IMR-90 (cell line): Measurements from ENCODE around the gene MPZL2. TPM values are rescaled to one million over a fixed set of nuclear protein-coding genes. Genes with fewer than 3 reads are reported as not detected.

Experiments used
- ATAC-seq: fragments of 200-7000 bp; cut with Tn5 transposase; 2 replicates; pipeline ENCODE4 v1.9.1; 2020; ENCODE audit warnings: low read depth, mild to moderate bottlenecking, moderate library complexity
- BruUV-seq: library from RNA; stranded (reverse); fragments of 400-500 nt; replicated peaks from 2 replicates; lab custom pipeline; 2021; lab: Mats Ljungman, UMichigan
- CTCF ChIA-PET: fragments of 300-600 bp; formaldehyde crosslinking; extraction: SDS; loops from one replicate; lab custom pipeline; 2021; ENCODE audit warnings: antibody characterized with exemption; lab: Yijun Ruan, JAX
- POLR2A ChIA-PET: fragments of 300-600 bp; sonication (Branson Sonifier 250); formaldehyde crosslinking; loops from one replicate; lab custom pipeline; 2022; ENCODE audit warnings: antibody characterized with exemption; ENCODE audit not compliant: unreplicated experiment; lab: Charles Lee
- DNase-seq: peaks from one replicate; pipeline ENCODE4 v3.0.0; 2013
- H2AFZ ChIP-seq: replicated peaks from 2 replicates; pipeline ENCODE3; 2013; ENCODE audit warnings: low read length, mild to moderate bottlenecking; ENCODE audit not compliant: poor library complexity
- H2AK5ac ChIP-seq: 2 replicates; pipeline ENCODE4 v1.6.1; 2013; ENCODE audit warnings: low read depth, low read length, inconsistent platforms
- H2AK9ac ChIP-seq: replicated peaks from 2 replicates; pipeline ENCODE3; 2013; ENCODE audit warnings: mild to moderate bottlenecking, low read depth, low read length, moderate library complexity; ENCODE audit not compliant: poor library complexity
- H2BK120ac ChIP-seq: 2 replicates; pipeline ENCODE4 v1.6.1; 2013; ENCODE audit warnings: low read depth, low read length, inconsistent platforms
- H2BK15ac ChIP-seq: 3 replicates; pipeline ENCODE4 v1.6.1; 2013; ENCODE audit warnings: low read depth, low read length, inconsistent platforms
- H2BK20ac ChIP-seq: 2 replicates; pipeline ENCODE4 v1.6.1; 2013; ENCODE audit warnings: low read depth, mild to moderate bottlenecking, inconsistent platforms, low read length, moderate library complexity
- H2BK5ac ChIP-seq: 2 replicates; pipeline ENCODE4 v1.6.1; 2013; ENCODE audit warnings: mild to moderate bottlenecking, low read depth, low read length, inconsistent platforms; ENCODE audit not compliant: poor library complexity, severe bottlenecking
- H3K14ac ChIP-seq: replicated peaks from 2 replicates; pipeline ENCODE4 v1.6.1; 2013; ENCODE audit warnings: low read depth, low read length, inconsistent platforms
- H3K18ac ChIP-seq: 2 replicates; pipeline ENCODE4 v1.6.1; 2013; ENCODE audit warnings: low read depth, low read length, control low read depth
- H3K23ac ChIP-seq: 2 replicates; pipeline ENCODE4 v1.6.1; 2013; ENCODE audit warnings: low read depth, low read length, inconsistent platforms
- H3K27ac ChIP-seq: 2 replicates; pipeline ENCODE4 v1.5.1; 2013; ENCODE audit warnings: mild to moderate bottlenecking, control low read depth, low read length; ENCODE audit not compliant: insufficient read depth
- H3K27me3 ChIP-seq: 2 replicates; pipeline ENCODE4 v1.6.1; 2013; ENCODE audit warnings: low read length; ENCODE audit not compliant: control insufficient read depth, insufficient read depth
- H3K36me3 ChIP-seq: 2 replicates; pipeline ENCODE4 v1.6.1; 2013; ENCODE audit warnings: low read length, mixed read lengths; ENCODE audit not compliant: control insufficient read depth, insufficient read depth
- H3K4ac ChIP-seq: 2 replicates; pipeline ENCODE4 v1.6.1; 2013; ENCODE audit warnings: low read depth, low read length, inconsistent platforms
- H3K4me1 ChIP-seq: 2 replicates; pipeline ENCODE4 v1.6.1; 2013; ENCODE audit warnings: low read length, mixed read lengths; ENCODE audit not compliant: control insufficient read depth, insufficient read depth
- H3K4me2 ChIP-seq: 2 replicates; pipeline ENCODE4 v1.6.1; 2013; ENCODE audit warnings: low read depth, mild to moderate bottlenecking, control low read depth, low read length, moderate library complexity
- H3K4me3 ChIP-seq: 2 replicates; pipeline ENCODE4 v1.5.1; 2013; ENCODE audit warnings: low read depth, mild to moderate bottlenecking, control low read depth, low read length, moderate library complexity; ENCODE audit not compliant: insufficient read depth
- H3K56ac ChIP-seq: 2 replicates; pipeline ENCODE4 v1.6.1; 2013; ENCODE audit warnings: low read length, inconsistent platforms; ENCODE audit not compliant: insufficient read depth; ENCODE audit errors: extremely low read depth
- H3K79me1 ChIP-seq, 2 experiments: 2 replicates each; pipeline ENCODE4 v1.6.1; 2013; ENCODE audit warnings: low read length in 2 of 2, inconsistent platforms in 1 of 2, low read depth in 1 of 2
- H3K9ac ChIP-seq: 2 replicates; pipeline ENCODE4 v1.6.1; 2013; ENCODE audit warnings: low read depth, low read length, control low read depth
- H3K9me1 ChIP-seq: 2 replicates; pipeline ENCODE4 v1.6.1; 2013; ENCODE audit warnings: low read length, inconsistent platforms; ENCODE audit not compliant: insufficient read depth
- H3K9me3 ChIP-seq: 2 replicates; pipeline ENCODE4 v1.6.1; 2013; ENCODE audit warnings: low read length; ENCODE audit not compliant: control insufficient read depth, insufficient read depth
- H4K20me1 ChIP-seq: 2 replicates; pipeline ENCODE4 v1.6.1; 2013; ENCODE audit warnings: low read length, inconsistent platforms; ENCODE audit not compliant: insufficient read depth
- H4K5ac ChIP-seq: 2 replicates; pipeline ENCODE4 v1.6.1; 2013; ENCODE audit warnings: mild to moderate bottlenecking, low read depth, low read length, control low read depth
- H4K8ac ChIP-seq, 2 experiments: 2 replicates each; pipeline ENCODE4 v1.6.1; 2013; ENCODE audit warnings: low read depth in 2 of 2, low read length in 2 of 2, control low read depth in 1 of 2, inconsistent platforms in 1 of 2
- H4K91ac ChIP-seq: 2 replicates; pipeline ENCODE4 v1.6.1; 2013; ENCODE audit warnings: low read depth, low read length, inconsistent platforms; ENCODE audit not compliant: insufficient read depth
- BHLHE40 ChIP-seq: fragments of 150-350 bp; IDR thresholded peaks from 2 replicates; pipeline ENCODE4 v1.6.1; 2016; ENCODE audit warnings: mild to moderate bottlenecking, low read depth, low read length
- CEBPB ChIP-seq: IDR thresholded peaks from 2 replicates; pipeline ENCODE4 v1.6.1; 2012; ENCODE audit warnings: low read depth, low read length, improper control_type of control experiment
- FOS ChIP-seq: fragments of 150-350 bp; IDR thresholded peaks from 2 replicates; pipeline ENCODE4 v1.6.1; 2016; ENCODE audit warnings: low read depth, low read length
- MAZ ChIP-seq: IDR thresholded peaks from 2 replicates; pipeline ENCODE4 v1.6.1; 2012; ENCODE audit warnings: low read depth, mild to moderate bottlenecking, low read length, improper control_type of control experiment, moderate library complexity, borderline replicate concordance
- MXI1 ChIP-seq: IDR thresholded peaks from 2 replicates; pipeline ENCODE4 v1.6.1; 2012; ENCODE audit warnings: low read depth, mild to moderate bottlenecking, low read length, moderate library complexity, borderline replicate concordance
- NFE2L2 ChIP-seq: fragments of 150-350 bp; IDR thresholded peaks from 2 replicates; pipeline ENCODE4 v1.6.1; 2016; ENCODE audit warnings: low read depth, mild to moderate bottlenecking, low read length
- POLR2A ChIP-seq: IDR thresholded peaks from 2 replicates; pipeline ENCODE4 v1.6.1; 2012; ENCODE audit warnings: mild to moderate bottlenecking, low read depth, low read length
- RAD21 ChIP-seq: IDR thresholded peaks from 2 replicates; pipeline ENCODE4 v1.6.1; 2012; ENCODE audit warnings: low read length, improper control_type of control experiment
- RCOR1 ChIP-seq: IDR thresholded peaks from 2 replicates; pipeline ENCODE4 v1.6.1; 2012; ENCODE audit warnings: mild to moderate bottlenecking, low read length, improper control_type of control experiment; ENCODE audit not compliant: insufficient replicate concordance
- SMC3 ChIP-seq: fragments of 150-350 bp; IDR thresholded peaks from 2 replicates; pipeline ENCODE4 v1.6.1; 2016; ENCODE audit warnings: low read depth, mild to moderate bottlenecking, antibody characterized with exemption, low read length, moderate library complexity
- WGBS, 2 experiments: methylation state at CpG; one replicate each; pipeline versions ENCODE4 v1.1.5 to v1.1.7; 2013; ENCODE audit warnings: missing lambda C conversion rate in 2 of 2; ENCODE audit not compliant: insufficient read length in 1 of 2; ENCODE audit errors: extremely low coverage in 2 of 2; 5-methylcytosine and 5-hydroxymethylcytosine counted together
- dilution Hi-C: fragments of 300-500 bp; cut with HindIII; formaldehyde crosslinking; loops from one replicate; pipeline ENCODE4 v1.14.3; 2018; ENCODE audit warnings: low sequenced_read_pairs; ENCODE audit not compliant: unreplicated experiment
- in situ Hi-C: fragments of 300-500 bp; cut with MboI; formaldehyde crosslinking; loops from 3 replicates; pipeline ENCODE4 v1.14.3; 2019; ENCODE audit warnings: low sequenced_read_pairs, inconsistent platforms, mixed read lengths
- intact Hi-C: fragments of 100-400 bp; cut with micrococcal nuclease; formaldehyde crosslinking; loops from 2 replicates; pipeline ENCODE4 v1.10.0; 2022
- polyA plus RNA-seq, 3 experiments: library from polyadenylated mRNA; depleted of rRNA; stranded (reverse); fragments of >200 nt; gene quantifications; 2 replicates each; pipeline ENCODE4 v1.2.3, GENCODE V29; 2012; ENCODE audit warnings: low replicate concordance in 1 of 3
- total RNA-seq: library from RNA; depleted of rRNA; stranded (reverse); fragments of >200 nt; gene quantifications from 2 replicates; pipeline ENCODE4 v1.2.3, GENCODE V29; 2012
- TF ChIP-seq, protein P1 (sequence below): fragments of 150-350 bp; IDR thresholded peaks from 2 replicates; pipeline ENCODE4 v1.6.1; 2017; ENCODE audit warnings: mild to moderate bottlenecking, antibody characterized with exemption, low read length, low read depth
- TF ChIP-seq, protein P2 (sequence below): conservative IDR thresholded peaks from 2 replicates; pipeline ENCODE4 v1.5.1; 2012; ENCODE audit warnings: mild to moderate bottlenecking, low read depth, low read length, improper control_type of control experiment

Gene MPZL2
- total and polyA plus RNA-seq, 2 of the 4 experiments (the other 2 are of a cell fraction), result not detected

DNA sequence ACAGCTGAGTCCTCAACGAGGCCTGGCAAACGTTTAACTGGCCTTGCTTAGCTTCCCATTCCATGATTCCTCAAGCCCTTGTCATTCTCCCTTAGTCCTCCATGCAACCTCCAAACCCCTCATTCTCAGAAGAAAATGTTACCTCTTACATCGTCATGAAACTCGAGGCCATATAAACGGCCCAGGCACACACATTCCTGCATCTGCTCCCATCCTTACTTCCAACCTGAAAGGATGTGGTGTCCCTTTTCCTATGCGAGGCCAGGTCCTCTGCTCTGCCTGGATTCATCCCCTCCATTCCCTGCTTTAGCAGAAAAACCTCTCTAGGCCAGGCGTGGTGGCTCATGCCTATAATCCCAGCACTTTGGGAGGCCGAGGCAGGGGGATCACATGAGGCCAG, 20.9 kb downstream of the MPZL2 start:
- Histone ChIP-seq H3K14ac (no peak overlapping the region), H4K5ac (no peak overlapping the region), H3K23ac (no peak overlapping the region), H2BK5ac (no peak overlapping the region), H2AK9ac (no peak overlapping the region), H2BK20ac (no peak overlapping the region), H3K4me1 (no peaks in the 10 kb centered on the region), H3K4me2 (no peak overlapping the region), H2AFZ (no peak overlapping the region), H2AK5ac (no peak overlapping the region), H2BK15ac (no peak overlapping the region), H2BK120ac (no peak overlapping the region), H3K9me3 (no peaks in the 10 kb centered on the region), H3K9me1 (no peaks in the 10 kb centered on the region), H3K27ac (no peak overlapping the region), H4K20me1 (no peaks in the 10 kb centered on the region), H4K91ac (no peak overlapping the region), H3K36me3 (no peaks in the 10 kb centered on the region), H4K8ac (no peak overlapping the region), H3K4me3 (no peak overlapping the region), H3K18ac (no peak overlapping the region), H3K9ac (no peak overlapping the region), H3K4ac (no peak overlapping the region), H3K56ac (no peak overlapping the region), H3K27me3 (0 out of 2 replicates have a peak, but pooled peaks cover 3% of the 10 kb centered on the region), H3K79me1 (no peaks in the 10 kb centered on the region)
- dilution Hi-C loops, result no loop called here
- CTCF ChIA-PET, result no interaction called here
- in situ Hi-C loops, result no loop called here
- BruUV-seq, result no TSS peak
- POLR2A ChIA-PET, result no interaction called here
- 63% methylated on average over 2 of the region's 8 CpGs; no CpG with 5 or more reads in 1 of the 2 experiments for WGBS, 2 experiments
- DNase-seq, result no peak
- intact Hi-C loops, result no loop called here
- no peak for ATAC-seq
- TF ChIP-seq POLR2A, result no peak
- TF ChIP-seq, protein P1, sequence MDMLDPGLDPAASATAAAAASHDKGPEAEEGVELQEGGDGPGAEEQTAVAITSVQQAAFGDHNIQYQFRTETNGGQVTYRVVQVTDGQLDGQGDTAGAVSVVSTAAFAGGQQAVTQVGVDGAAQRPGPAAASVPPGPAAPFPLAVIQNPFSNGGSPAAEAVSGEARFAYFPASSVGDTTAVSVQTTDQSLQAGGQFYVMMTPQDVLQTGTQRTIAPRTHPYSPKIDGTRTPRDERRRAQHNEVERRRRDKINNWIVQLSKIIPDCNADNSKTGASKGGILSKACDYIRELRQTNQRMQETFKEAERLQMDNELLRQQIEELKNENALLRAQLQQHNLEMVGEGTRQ, result no peak
- TF ChIP-seq CEBPB, result no peak
- TF ChIP-seq, protein P2, sequence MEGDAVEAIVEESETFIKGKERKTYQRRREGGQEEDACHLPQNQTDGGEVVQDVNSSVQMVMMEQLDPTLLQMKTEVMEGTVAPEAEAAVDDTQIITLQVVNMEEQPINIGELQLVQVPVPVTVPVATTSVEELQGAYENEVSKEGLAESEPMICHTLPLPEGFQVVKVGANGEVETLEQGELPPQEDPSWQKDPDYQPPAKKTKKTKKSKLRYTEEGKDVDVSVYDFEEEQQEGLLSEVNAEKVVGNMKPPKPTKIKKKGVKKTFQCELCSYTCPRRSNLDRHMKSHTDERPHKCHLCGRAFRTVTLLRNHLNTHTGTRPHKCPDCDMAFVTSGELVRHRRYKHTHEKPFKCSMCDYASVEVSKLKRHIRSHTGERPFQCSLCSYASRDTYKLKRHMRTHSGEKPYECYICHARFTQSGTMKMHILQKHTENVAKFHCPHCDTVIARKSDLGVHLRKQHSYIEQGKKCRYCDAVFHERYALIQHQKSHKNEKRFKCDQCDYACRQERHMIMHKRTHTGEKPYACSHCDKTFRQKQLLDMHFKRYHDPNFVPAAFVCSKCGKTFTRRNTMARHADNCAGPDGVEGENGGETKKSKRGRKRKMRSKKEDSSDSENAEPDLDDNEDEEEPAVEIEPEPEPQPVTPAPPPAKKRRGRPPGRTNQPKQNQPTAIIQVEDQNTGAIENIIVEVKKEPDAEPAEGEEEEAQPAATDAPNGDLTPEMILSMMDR, result no peak
- TF ChIP-seq BHLHE40, result no peak
- TF ChIP-seq RCOR1, result no peak
- TF ChIP-seq FOS, result no peak
- no peak for TF ChIP-seq MAZ
- TF ChIP-seq MXI1, result no peak
- no peak for TF ChIP-seq NFE2L2
- TF ChIP-seq RAD21, result no peak
- TF ChIP-seq SMC3, result no peak
